IMR-90 (cell line): Measurements from ENCODE around the gene P4HA2.

Experiments
- BHLHE40 ChIP-seq: fragments of 150-350 bp; IDR thresholded peaks from 2 replicates; pipeline ENCODE4 v1.6.1; 2016; ENCODE audit warnings: mild to moderate bottlenecking, low read depth, low read length
- CEBPB ChIP-seq: IDR thresholded peaks from 2 replicates; pipeline ENCODE4 v1.6.1; 2012; ENCODE audit warnings: low read depth, low read length, improper control_type of control experiment
- CTCF ChIP-seq: conservative IDR thresholded peaks from 2 replicates; pipeline ENCODE4 v1.5.1; 2012; ENCODE audit warnings: mild to moderate bottlenecking, low read depth, low read length, improper control_type of control experiment
- MAFK ChIP-seq: IDR thresholded peaks from 2 replicates; pipeline ENCODE4 v1.6.1; 2012; ENCODE audit warnings: low read depth, low read length, improper control_type of control experiment
- POLR2A ChIP-seq: IDR thresholded peaks from 2 replicates; pipeline ENCODE4 v1.6.1; 2012; ENCODE audit warnings: mild to moderate bottlenecking, low read depth, low read length
- SMC3 ChIP-seq: fragments of 150-350 bp; IDR thresholded peaks from 2 replicates; pipeline ENCODE4 v1.6.1; 2016; ENCODE audit warnings: low read depth, mild to moderate bottlenecking, antibody characterized with exemption, low read length, moderate library complexity
- TF ChIP-seq, protein P1 (sequence below): fragments of 150-350 bp; IDR thresholded peaks from 2 replicates; pipeline ENCODE4 v1.6.1; 2016; ENCODE audit warnings: low read depth, mild to moderate bottlenecking, low read length, moderate library complexity, borderline replicate concordance

- no peak for TF ChIP-seq SMC3
- no peak for TF ChIP-seq CTCF
- TF ChIP-seq POLR2A: no peak
- TF ChIP-seq, protein P1, sequence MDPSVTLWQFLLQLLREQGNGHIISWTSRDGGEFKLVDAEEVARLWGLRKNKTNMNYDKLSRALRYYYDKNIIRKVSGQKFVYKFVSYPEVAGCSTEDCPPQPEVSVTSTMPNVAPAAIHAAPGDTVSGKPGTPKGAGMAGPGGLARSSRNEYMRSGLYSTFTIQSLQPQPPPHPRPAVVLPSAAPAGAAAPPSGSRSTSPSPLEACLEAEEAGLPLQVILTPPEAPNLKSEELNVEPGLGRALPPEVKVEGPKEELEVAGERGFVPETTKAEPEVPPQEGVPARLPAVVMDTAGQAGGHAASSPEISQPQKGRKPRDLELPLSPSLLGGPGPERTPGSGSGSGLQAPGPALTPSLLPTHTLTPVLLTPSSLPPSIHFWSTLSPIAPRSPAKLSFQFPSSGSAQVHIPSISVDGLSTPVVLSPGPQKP: no peak
- no peak for TF ChIP-seq CEBPB
- TF ChIP-seq MAFK: no peak
- TF ChIP-seq BHLHE40: no peak
These were observed 14.0 kb downstream of the P4HA2 start for GRCh38 chr5:132213666-132214065.
